Thoracic aorta (tissue), 2 donors: ENCODE results near the gene GPR37L1. TPM values are rescaled to one million over a fixed set of nuclear protein-coding genes. Genes with fewer than 3 reads are reported as not detected.

Source experiments
- ATAC-seq: fragments of 150-250 bp; one replicate; pipeline ENCODE4 v1.8.0; 2017; ENCODE audit warnings: low read depth; ENCODE audit not compliant: insufficient number of reproducible peaks, low FRiP score
- DNase-seq: peaks from one replicate; pipeline ENCODE4 v3.0.0-alpha.2; 2020; ENCODE audit warnings: low spot score
- H3K27ac ChIP-seq, 2 donors: fragments of 200-600 bp; sonication (generic); 1 replicate in 1 of 2; 2 replicates in 1 of 2; pipeline ENCODE4 v1.5.1; 2016; ENCODE audit warnings: mild to moderate bottlenecking in 2 of 2, moderate library complexity in 2 of 2
- H3K27me3 ChIP-seq: fragments of 200-600 bp; sonication (generic); replicated peaks from 2 replicates; pipeline ENCODE4 v1.6.0; 2016; ENCODE audit warnings: mild to moderate bottlenecking; ENCODE audit not compliant: insufficient read depth
- H3K36me3 ChIP-seq: fragments of 200-600 bp; sonication (generic); one replicate; pipeline ENCODE4 v1.5.1; 2016
- H3K4me1 ChIP-seq, 2 donors: fragments of 200-600 bp; sonication (generic); 1 replicate in 1 of 2; 2 replicates in 1 of 2; pipeline versions ENCODE4 v1.5.1 to v1.6.0; 2016; ENCODE audit warnings: low read depth in 2 of 2, mild to moderate bottlenecking in 1 of 2; ENCODE audit not compliant: control insufficient read depth in 1 of 2
- H3K4me3 ChIP-seq: fragments of 200-600 bp; sonication (generic); 2 replicates; pipeline ENCODE4 v1.5.1; 2016; ENCODE audit warnings: mild to moderate bottlenecking
- H3K9me3 ChIP-seq: fragments of 200-600 bp; sonication (generic); 2 replicates; pipeline ENCODE4 v1.5.1; 2016
- CTCF ChIP-seq: fragments of 200-600 bp; sonication (generic); IDR thresholded peaks from one replicate; pipeline ENCODE4 v1.5.1; 2019; ENCODE audit warnings: antibody characterized with exemption
- total RNA-seq, 2 donors: library from RNA; depleted of rRNA; stranded (reverse); fragments of >200 nt; gene quantifications; one replicate each; pipeline versions ENCODE4 v1.1.0 to v1.2.3, GENCODE V29; 2016

Gene GPR37L1
- total RNA-seq, 2 donors from 2014 or later = not detected

- no peak for TF ChIP-seq CTCF
- no peak overlapping the region for H3K27ac ChIP-seq
- no peak overlapping the region for H3K4me3 ChIP-seq
- H3K4me1 ChIP-seq = peaks cover 5 to 14% of the 10 kb centered on the region in 2 donors
- no peaks in the 10 kb centered on the region for H3K27me3 ChIP-seq
- H3K36me3 ChIP-seq = no peaks in the 10 kb centered on the region
- no peak for ATAC-seq
- H3K9me3 ChIP-seq = no peaks in the 10 kb centered on the region
- no peak for DNase-seq
These were observed 2.9 kb downstream of the GPR37L1 start for GRCh38 chr1:202125611-202126010.

DNA sequence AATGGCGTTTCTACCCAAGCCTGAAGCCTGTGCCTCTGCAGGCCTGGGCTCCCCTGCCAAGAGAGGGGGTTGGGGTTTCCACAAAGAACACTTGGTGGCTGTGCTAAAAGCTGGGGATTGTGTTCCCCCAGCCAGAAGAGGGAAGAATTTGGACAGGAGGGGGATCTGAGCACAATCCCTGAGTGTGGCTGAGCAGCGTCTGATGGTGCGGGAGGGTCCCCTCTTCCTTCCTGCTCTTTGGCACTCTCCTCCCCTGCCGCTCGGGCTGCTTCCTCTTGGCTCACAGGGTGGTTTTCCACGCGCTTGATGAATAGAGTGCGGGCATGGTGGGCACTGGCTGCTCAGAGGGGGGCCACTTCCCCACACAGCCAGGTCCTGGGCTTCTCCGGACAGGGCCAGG lies 3.7 kb downstream of the GPR37L1 start:
- ATAC-seq = no peak
- Histone ChIP-seq H3K9me3 (no peaks in the 10 kb centered on the region), H3K4me1 (peaks cover 5 to 22% of the 10 kb centered on the region in 2 donors), H3K4me3 (no peak overlapping the region), H3K27ac (no peak overlapping the region), H3K27me3 (no peaks in the 10 kb centered on the region), H3K36me3 (no peaks in the 10 kb centered on the region)
- TF ChIP-seq CTCF = no peak
- no peak for DNase-seq

DNA sequence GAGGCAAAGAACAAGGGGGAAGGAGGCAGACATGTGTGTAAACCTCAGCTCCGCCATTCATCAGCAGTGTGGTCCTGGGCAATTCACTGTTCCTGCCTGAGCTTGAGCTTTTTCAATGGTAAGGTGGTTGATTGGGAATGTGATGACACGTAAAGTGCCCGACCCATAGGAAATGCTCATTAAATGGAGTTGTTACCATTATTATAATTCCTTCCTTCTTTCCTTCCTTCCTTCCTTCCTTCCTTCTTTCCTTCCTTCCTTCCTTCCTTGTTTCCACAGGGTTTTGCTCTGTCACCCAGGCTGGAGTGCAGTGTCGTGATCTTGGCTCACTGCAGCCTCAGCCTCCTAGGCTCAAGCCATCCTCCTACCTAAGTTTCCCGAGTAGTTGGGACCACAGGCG lies 4.3 kb downstream of the GPR37L1 start:
- Histone ChIP-seq H3K9me3 (no peaks in the 10 kb centered on the region), H3K4me3 (no peak overlapping the region), H3K36me3 (no peaks in the 10 kb centered on the region), H3K27me3 (no peaks in the 10 kb centered on the region), H3K4me1 (peaks cover 8 to 28% of the 10 kb centered on the region in 2 donors), H3K27ac (no peak overlapping the region)
- DNase-seq (no peak), ATAC-seq (no peak)
- TF ChIP-seq CTCF = no peak

DNA sequence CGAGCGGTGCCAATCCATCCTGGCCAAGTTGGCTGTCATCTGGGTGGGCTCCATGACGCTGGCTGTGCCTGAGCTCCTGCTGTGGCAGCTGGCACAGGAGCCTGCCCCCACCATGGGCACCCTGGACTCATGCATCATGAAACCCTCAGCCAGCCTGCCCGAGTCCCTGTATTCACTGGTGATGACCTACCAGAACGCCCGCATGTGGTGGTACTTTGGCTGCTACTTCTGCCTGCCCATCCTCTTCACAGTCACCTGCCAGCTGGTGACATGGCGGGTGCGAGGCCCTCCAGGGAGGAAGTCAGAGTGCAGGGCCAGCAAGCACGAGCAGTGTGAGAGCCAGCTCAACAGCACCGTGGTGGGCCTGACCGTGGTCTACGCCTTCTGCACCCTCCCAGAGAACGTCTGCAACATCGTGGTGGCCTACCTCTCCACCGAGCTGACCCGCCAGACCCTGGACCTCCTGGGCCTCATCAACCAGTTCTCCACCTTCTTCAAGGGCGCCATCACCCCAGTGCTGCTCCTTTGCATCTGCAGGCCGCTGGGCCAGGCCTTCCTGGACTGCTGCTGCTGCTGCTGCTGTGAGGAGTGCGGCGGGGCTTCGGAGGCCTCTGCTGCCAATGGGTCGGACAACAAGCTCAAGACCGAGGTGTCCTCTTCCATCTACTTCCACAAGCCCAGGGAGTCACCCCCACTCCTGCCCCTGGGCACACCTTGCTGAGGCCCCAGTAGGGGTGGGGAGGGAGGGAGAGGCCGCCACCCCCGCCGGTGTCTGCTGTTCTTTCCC lies 5.3 kb downstream of the GPR37L1 start:
- TF ChIP-seq CTCF = no peak
- Histone ChIP-seq H3K9me3 (no peaks in the 10 kb centered on the region), H3K27ac (no peak overlapping the region), H3K4me1 (peaks cover 16 to 38% of the 10 kb centered on the region in 2 donors), H3K27me3 (no peaks in the 10 kb centered on the region), H3K4me3 (no peak overlapping the region), H3K36me3 (no peaks in the 10 kb centered on the region)
- ATAC-seq (no peak), DNase-seq (no peak)

DNA sequence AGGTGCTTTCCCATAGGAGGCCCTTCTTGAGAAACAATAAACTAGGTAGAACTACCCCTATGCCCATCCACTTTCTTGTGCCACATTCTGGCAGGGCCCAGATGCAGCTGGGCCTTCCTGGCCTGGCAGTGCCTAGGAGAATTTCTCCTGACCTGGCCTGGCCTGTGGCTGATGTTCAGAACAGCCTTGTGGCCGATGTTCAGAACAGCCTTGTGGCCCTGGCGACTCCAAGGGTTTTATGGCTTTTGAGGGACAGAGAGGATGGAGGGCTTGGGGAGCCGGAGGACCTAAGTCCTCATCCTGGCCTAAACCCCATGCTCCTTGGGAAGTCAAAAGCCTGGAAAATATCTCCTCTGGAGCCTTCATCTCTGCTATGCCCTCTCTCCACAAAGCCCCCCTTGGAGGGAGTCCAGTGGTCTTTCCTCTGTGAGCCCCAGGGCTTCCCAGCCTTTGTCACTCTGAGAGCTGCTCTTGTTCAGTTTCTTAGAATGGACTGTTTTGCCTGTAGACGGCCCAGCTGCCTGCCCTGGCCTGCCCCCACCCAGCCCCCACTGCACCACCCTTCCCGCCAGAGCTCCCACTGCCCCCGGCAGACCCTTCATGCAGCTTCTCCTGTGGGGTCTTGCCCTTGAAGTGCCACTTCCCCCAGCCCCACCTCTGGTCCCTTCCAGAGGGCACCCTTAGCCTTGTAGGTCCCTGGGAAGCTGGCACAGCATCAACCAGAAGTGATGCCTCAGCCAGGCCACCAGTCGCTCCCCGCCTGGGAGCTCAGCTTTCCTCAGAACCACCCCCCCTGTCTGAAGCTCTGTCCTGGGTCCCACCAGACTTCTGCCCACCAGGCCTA lies 7.0 kb downstream of the GPR37L1 start:
- Histone ChIP-seq H3K27ac (peak overlapping the region in 1 of 2 donors; percentile 14), H3K36me3 (peaks cover 13% of the 10 kb centered on the region), H3K27me3 (no peaks in the 10 kb centered on the region), H3K4me3 (no peak overlapping the region), H3K4me1 (peaks cover 16 to 43% of the 10 kb centered on the region in 2 donors), H3K9me3 (no peaks in the 10 kb centered on the region)
- no peak for DNase-seq
- no peak for ATAC-seq
- no peak for TF ChIP-seq CTCF
